GM13976 (cell line): ENCODE results near the gene TMEM259.

Experiments used
- DNase-seq: peaks from one replicate; pipeline ENCODE4 v3.0.0; 2012; ENCODE audit warnings: low spot score
- CTCF ChIP-seq: IDR thresholded peaks from 2 replicates; pipeline ENCODE4 v1.5.1; 2012; ENCODE audit warnings: borderline replicate concordance, mild to moderate bottlenecking; ENCODE audit not compliant: insufficient read depth; ENCODE audit errors: extremely low read depth, missing control alignments, control extremely low read depth
- in situ Hi-C: fragments of 300-500 bp; cut with MboI; formaldehyde crosslinking; loops from one replicate; pipeline ENCODE4 v1.12.0; 2022; ENCODE audit warnings: low sequenced_read_pairs, mixed read lengths, inconsistent platforms; ENCODE audit not compliant: unreplicated experiment

Gene TMEM259

DNA sequence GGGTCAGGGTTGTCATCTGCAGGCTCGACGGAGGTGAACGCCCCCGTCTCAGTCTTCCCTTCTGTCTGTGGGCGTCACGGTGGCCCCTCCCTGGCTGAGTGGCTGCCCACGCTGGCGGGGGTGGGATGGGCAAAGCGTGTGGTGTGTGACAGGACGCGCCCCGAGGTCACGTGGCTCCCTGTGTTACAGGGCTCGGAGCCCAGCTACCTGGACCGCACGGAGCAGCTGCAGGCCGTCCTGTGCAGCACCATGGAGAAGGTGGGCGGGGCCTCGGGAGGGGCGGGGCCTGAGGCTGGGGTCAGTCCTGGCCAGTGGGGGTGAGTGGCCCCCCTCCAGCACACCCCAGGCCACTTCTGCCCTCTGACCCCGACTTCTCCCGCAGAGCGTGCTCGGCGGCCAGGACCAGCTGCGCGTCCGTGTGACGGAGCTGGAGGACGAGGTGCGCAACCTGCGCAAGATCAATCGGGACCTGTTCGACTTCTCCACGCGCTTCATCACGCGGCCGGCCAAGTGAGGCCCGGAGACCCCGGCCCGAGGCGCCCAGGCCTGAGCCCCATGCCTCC, 27.0 kb downstream of the TMEM259 start:
- no peak for TF ChIP-seq CTCF
- in situ Hi-C loops = no loop called here
- no peak for DNase-seq

DNA sequence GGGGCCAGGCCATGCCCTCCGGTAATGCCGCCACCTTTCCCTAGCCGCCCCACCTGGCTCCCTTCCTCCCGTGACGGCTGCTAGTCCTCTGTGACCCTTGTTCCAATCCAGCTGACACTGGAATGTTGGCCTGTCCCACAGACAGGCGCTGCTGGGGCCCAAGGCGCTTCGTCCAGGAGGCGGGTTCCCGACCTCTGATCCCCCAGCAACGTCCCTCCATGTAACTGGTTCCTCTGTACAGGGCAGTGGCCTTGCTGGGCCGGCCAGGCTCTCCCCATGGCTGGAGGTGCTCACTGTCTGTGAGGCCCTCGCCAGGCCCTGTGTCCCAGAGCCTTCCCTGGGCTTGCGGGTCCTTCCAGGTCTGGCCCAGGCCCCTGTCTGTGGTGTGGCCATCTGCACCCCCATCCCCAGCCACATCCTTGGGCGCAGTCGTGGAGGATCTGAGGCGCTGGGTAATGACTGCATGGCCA, 27.5 kb downstream of the TMEM259 start:
- in situ Hi-C loops = no loop called here
- no peak for TF ChIP-seq CTCF
- no peak for DNase-seq

DNA sequence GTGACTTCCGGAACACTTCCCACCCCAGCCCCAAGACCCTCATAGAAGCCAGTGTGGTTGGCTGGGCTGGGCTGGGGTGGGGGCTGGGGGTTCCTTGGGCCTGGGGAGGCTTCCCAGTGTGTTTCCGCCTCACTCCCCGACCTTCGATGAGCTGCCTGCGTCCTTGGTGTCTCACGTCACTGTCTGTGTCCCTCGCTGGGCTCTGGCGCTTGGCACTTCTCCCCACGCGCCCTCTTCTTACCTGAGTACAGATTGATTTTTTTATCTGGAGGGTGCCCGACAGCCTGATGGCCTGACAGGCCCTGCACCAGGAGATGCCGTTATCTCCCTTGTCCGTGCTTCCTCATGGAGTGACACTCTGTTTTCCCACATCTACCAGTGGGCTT, 28.3 kb downstream of the TMEM259 start:
- DNase-seq = no peak
- in situ Hi-C loops = no loop called here
- TF ChIP-seq CTCF = no peak

DNA sequence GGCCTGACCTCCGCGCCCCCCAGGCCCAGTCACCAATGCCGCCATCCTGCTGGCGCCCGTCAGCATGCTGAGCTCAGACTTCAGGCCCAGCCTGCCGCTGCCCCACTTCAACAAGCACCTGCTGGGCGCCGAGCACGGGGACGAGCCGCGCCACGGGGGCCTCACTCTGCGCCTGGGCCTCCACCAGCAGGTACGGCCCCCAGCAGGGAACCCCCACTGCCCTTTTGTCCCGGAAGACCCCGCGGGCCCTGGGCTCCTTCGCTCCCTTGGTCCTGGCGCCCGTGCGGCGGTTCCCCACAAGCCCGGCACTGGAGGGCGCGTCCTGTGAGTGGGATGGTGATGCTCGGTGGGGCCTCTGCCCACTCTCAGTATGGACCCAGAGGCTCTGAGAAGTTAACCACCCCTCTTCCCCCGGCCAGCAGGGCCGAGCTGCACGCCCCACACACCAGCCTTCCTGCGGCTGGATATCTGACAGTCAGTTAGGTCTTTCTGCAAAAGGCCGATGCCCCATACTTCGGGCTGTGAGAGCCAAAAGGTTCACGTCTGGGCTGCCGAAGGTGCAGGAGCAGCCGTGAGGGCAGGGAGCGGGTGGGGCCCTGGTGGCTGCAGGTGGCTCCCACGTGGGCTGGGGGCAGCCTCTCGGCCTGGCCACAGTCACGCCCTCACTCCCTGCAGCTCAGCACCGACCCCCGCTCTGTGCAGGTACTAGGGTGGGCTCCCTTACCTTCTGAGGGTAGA, 28.8 kb downstream of the TMEM259 start:
- in situ Hi-C loops = no loop called here
- no peak for TF ChIP-seq CTCF
- DNase-seq = no peak

DNA sequence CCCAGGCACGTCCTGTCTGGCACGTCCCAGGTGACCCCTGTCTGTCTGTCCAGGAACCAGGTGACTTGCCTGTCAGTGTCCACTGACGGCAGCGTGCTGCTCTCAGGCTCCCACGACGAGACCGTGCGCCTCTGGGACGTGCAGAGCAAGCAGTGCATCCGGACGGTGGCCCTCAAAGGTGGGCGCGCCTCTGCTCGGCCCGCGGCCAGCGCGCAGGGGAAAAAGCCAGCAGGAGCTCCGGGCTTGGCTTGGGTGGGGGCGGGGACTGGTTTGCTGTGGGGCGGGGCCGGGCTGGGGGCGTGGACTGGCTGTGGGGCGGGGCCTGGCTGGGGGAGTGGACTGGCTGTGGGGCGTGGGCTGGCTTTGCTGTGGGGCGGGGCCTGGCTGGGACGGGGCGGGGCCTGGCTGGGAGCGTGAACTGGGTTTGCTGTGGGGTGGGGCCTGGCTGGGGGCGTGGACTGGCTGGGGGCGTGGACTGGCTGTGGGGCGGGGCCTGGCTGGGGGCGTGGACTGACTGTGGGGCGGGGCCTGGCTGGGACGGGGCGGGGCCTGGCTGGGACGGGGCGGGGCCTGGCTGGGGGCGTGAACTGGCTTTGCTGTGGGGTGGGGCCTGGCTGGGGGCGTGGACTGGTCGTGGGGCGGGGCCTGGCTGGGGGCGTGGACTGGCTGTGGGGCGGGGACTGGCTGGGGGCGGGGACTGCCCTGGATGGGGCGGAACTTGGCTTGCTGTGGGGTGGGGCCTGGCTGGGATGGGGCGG, 29.6 kb downstream of the TMEM259 start:
- TF ChIP-seq CTCF = no peak
- peak; percentile 77 for DNase-seq
- in situ Hi-C loops = no loop called here

DNA sequence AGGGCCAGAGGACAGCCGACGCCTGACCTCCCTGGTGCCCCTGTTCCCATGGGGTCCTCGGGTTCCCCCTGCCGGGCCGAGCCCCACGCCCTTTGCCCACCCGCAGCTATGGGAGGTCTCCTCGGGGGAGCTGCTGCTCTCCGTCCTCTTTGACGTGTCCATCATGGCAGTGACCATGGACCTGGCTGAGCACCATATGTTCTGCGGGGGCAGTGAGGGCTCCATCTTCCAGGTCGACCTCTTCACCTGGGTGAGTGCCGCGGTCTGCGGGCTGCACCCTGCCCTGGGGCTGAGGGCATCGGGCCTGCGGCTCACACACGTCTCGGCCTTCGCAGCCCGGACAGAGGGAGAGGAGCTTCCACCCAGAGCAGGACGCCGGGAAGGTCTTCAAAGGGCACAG, 30.2 kb downstream of the TMEM259 start:
- TF ChIP-seq CTCF = no peak
- no peak for DNase-seq
- in situ Hi-C loops = no loop called here
